GM12892 (cell line): ENCODE results near the gene LY6G5C.

Source experiments
- POLR2A ChIP-seq: IDR thresholded peaks from 2 replicates; pipeline ENCODE4 v1.6.1; 2011; ENCODE audit warnings: low read depth, low read length, control low read depth
- POLR2AphosphoS5 ChIP-seq: IDR thresholded peaks from 2 replicates; pipeline ENCODE4 v1.6.1; 2011; ENCODE audit warnings: low read depth, low read length, control low read depth
- TAF1 ChIP-seq: IDR thresholded peaks from 2 replicates; pipeline ENCODE4 v1.6.1; 2011; ENCODE audit warnings: low read depth, mild to moderate bottlenecking, control low read depth, low read length, borderline replicate concordance

GRCh38 chr6:31663961-31664789 is 16.7 kb downstream of the LY6G5C start:
- TF ChIP-seq POLR2A (no peak), POLR2AphosphoS5 (no peak), TAF1 (no peak)
